Neural cell (in vitro differentiated cells): ENCODE data around the gene SOAT1.

Experiments used
- CTCF ChIP-seq: fragments of 450-650 bp; IDR thresholded peaks from 2 replicates; pipeline ENCODE4 v1.5.1; 2014; ENCODE audit warnings: antibody characterized with exemption, mild to moderate bottlenecking, moderate library complexity; ENCODE audit not compliant: poor library complexity, severe bottlenecking
- POLR2AphosphoS5 ChIP-seq: IDR thresholded peaks from 2 replicates; pipeline ENCODE4 v1.6.1; 2012

GRCh38 chr1:179278920-179279319, 14.7 kb upstream of the SOAT1 start:
- no peak for TF ChIP-seq CTCF
- TF ChIP-seq POLR2AphosphoS5, result no peak
